CD14-positive monocyte (primary cell): ENCODE data around the gene TNRC6A. TPM values are rescaled to one million over a fixed set of nuclear protein-coding genes. Genes with fewer than 3 reads are reported as not detected.

ENCODE experiments used
- DNase-seq, 3 donors: peaks; one replicate each; pipeline ENCODE4 v3.0.0-alpha.2; 2011 to 2022
- H2AFZ ChIP-seq: 2 replicates; pipeline ENCODE4 v1.6.0; 2012; ENCODE audit warnings: mild to moderate bottlenecking, low read depth, low read length, inconsistent platforms; ENCODE audit not compliant: insufficient read depth, poor library complexity, severe bottlenecking
- H3K27ac ChIP-seq, 2 donors: 1 replicate in 1 of 2; 2 replicates in 1 of 2; pipeline ENCODE4 v1.5.1; 2012 to 2013; ENCODE audit warnings: low read length in 2 of 2, control low read depth in 1 of 2, inconsistent platforms in 1 of 2, low read depth in 1 of 2, mild to moderate bottlenecking in 1 of 2
- H3K27me3 ChIP-seq, 2 donors: one replicate each; pipeline versions ENCODE4 v1.6.0 to v1.6.1; 2011 to 2013; ENCODE audit warnings: low read length in 2 of 2; ENCODE audit not compliant: control insufficient read depth in 2 of 2, insufficient read depth in 2 of 2
- H3K36me3 ChIP-seq, 2 donors: replicated peaks in 1 of 2; 1 replicate in 1 of 2; 2 replicates in 1 of 2; pipeline versions ENCODE4 v1.5.1 to v1.6.1; 2012 to 2013; ENCODE audit warnings: low read length in 2 of 2, control low read depth in 1 of 2, inconsistent platforms in 1 of 2, mild to moderate bottlenecking in 1 of 2; ENCODE audit not compliant: insufficient read depth in 2 of 2, control insufficient read depth in 1 of 2
- H3K4me1 ChIP-seq, 2 donors: 1 replicate in 1 of 2; 2 replicates in 1 of 2; pipeline versions ENCODE4 v1.5.1 to v1.6.1; 2012 to 2013; ENCODE audit warnings: low read length in 2 of 2, control low read depth in 1 of 2, inconsistent platforms in 1 of 2, mild to moderate bottlenecking in 1 of 2, moderate library complexity in 1 of 2; ENCODE audit not compliant: insufficient read depth in 2 of 2, control insufficient read depth in 1 of 2
- H3K4me2 ChIP-seq: replicated peaks from 2 replicates; pipeline ENCODE3; 2012; ENCODE audit warnings: low read length, moderate library complexity, mild to moderate bottlenecking; ENCODE audit not compliant: poor library complexity, severe bottlenecking; ENCODE audit errors: extremely low read depth
- H3K4me3 ChIP-seq, 3 experiments: fragments of 200-600 bp in 1 of 3; sonication (generic) in 1 of 3; replicated peaks in 1 of 3; 1 replicate in 2 of 3; 2 replicates in 1 of 3; pipeline ENCODE4 v1.5.1; 2011 to 2013; ENCODE audit warnings: low read length in 3 of 3, mild to moderate bottlenecking in 3 of 3, control low read depth in 2 of 3, low read depth in 2 of 3, inconsistent platforms in 1 of 3, moderate library complexity in 1 of 3
- H3K79me2 ChIP-seq: 2 replicates; pipeline ENCODE4 v1.6.0; 2012; ENCODE audit warnings: mild to moderate bottlenecking, control low read depth, inconsistent platforms, low read length, moderate library complexity; ENCODE audit not compliant: insufficient read depth
- H3K9ac ChIP-seq: 2 replicates; pipeline ENCODE4 v1.6.0; 2017; ENCODE audit warnings: low read length, mild to moderate bottlenecking; ENCODE audit not compliant: insufficient read depth, poor library complexity, severe bottlenecking
- H3K9me3 ChIP-seq, 2 donors: replicated peaks in 1 of 2; 1 replicate in 1 of 2; 2 replicates in 1 of 2; pipeline versions ENCODE4 v1.5.1 to v1.6.1; 2012 to 2013; ENCODE audit warnings: low read length in 2 of 2, control low read depth in 1 of 2; ENCODE audit not compliant: control insufficient read depth in 1 of 2, insufficient read depth in 1 of 2
- H4K20me1 ChIP-seq: 2 replicates; pipeline ENCODE4 v1.6.0; 2012; ENCODE audit warnings: mild to moderate bottlenecking, low read length, control low read depth, moderate library complexity; ENCODE audit not compliant: insufficient read depth
- H3K27ac Mint-ChIP-seq, 7 donors: one replicate each; pipeline ENCODE4 v1.8.0; 2020; ENCODE audit warnings: mild to moderate bottlenecking in 7 of 7, mixed read lengths in 7 of 7, moderate library complexity in 6 of 7, inconsistent platforms in 2 of 7
- H3K27me3 Mint-ChIP-seq, 3 donors: one replicate each; pipeline ENCODE4 v1.8.0; 2021 to 2022; ENCODE audit warnings: low read depth in 3 of 3, mild to moderate bottlenecking in 3 of 3, mixed read lengths in 3 of 3, moderate library complexity in 3 of 3, inconsistent platforms in 1 of 3
- H3K36me3 Mint-ChIP-seq, 2 donors: one replicate each; pipeline ENCODE4 v1.8.0; 2020; ENCODE audit warnings: mixed read lengths in 2 of 2, inconsistent platforms in 1 of 2, mild to moderate bottlenecking in 1 of 2
- H3K4me1 Mint-ChIP-seq: one replicate; pipeline ENCODE4 v1.8.0; 2020; ENCODE audit warnings: mild to moderate bottlenecking, mixed read lengths
- H3K4me3 Mint-ChIP-seq, 2 donors: one replicate each; pipeline ENCODE4 v1.8.0; 2020; ENCODE audit warnings: mild to moderate bottlenecking in 2 of 2, mixed read lengths in 2 of 2, moderate library complexity in 1 of 2
- H3K9me3 Mint-ChIP-seq, 7 donors: one replicate each; pipeline ENCODE4 v1.8.0; 2020 to 2022; ENCODE audit warnings: mixed read lengths in 7 of 7, mild to moderate bottlenecking in 6 of 7, moderate library complexity in 6 of 7, inconsistent platforms in 2 of 7
- CTCF ChIP-seq: fragments of 200-600 bp; IDR thresholded peaks from one replicate; pipeline ENCODE4 v1.8.0; 2022; ENCODE audit warnings: antibody characterized with exemption, mild to moderate bottlenecking
- WGBS: methylation state at CpG from one replicate; pipeline ENCODE4 v1.1.5; 2013; ENCODE audit warnings: missing lambda C conversion rate; ENCODE audit not compliant: insufficient coverage; 5-methylcytosine and 5-hydroxymethylcytosine counted together
- intact Hi-C, 2 donors: fragments of 100-400 bp; cut with micrococcal nuclease; formaldehyde crosslinking; loops; one replicate each; pipeline versions ENCODE4 v1.15.0 to v1.15.1; 2023
- polyA plus RNA-seq, 3 donors: library from polyadenylated mRNA; depleted of rRNA in 1 of 3; unstranded in 2 of 3; stranded (reverse) in 1 of 3; fragments of 300-500 nt in 2 of 3; fragments of >200 nt in 1 of 3; fragmentation: Illumina TruSeq in 2 of 3; gene quantifications; 1 replicate in 2 of 3; 2 replicates in 1 of 3; pipeline ENCODE4 v1.2.3, GENCODE V29; 2012 to 2021

TNRC6A gene
- polyA plus RNA-seq, 3 donors: 3.3 to 36.1 (median 4.0) TPM

- peaks cover 12 to 24% of the 10 kb centered on the region in 2 donors for H3K4me1 ChIP-seq
- no peaks in the 10 kb centered on the region for H3K9me3 ChIP-seq
- peak overlapping the region; percentile 61 to 78 (median 74) for H3K4me3 ChIP-seq
- H3K36me3 Mint-ChIP-seq: peaks cover 13 to 14% of the 10 kb centered on the region in 2 donors
- H3K79me2 ChIP-seq: peaks cover 46% of the 10 kb centered on the region
- peaks cover 3 to 6% (median 4%) of the 10 kb centered on the region in 3 donors for H3K27me3 Mint-ChIP-seq
- peak overlapping the region; percentile 95 for H3K4me2 ChIP-seq
- peaks cover 32% of the 10 kb centered on the region for H4K20me1 ChIP-seq
- peak overlapping the region; percentile 62 to 68 for H3K27ac ChIP-seq
- intact Hi-C loops: loop anchor here in 1 of 2 donors (5.0 kb wide), 1 partner anchor 187 kb away; no protein-coding TSS in a partner anchor
- DNase-seq: no peak
- H3K36me3 ChIP-seq: peaks cover 0 to 12% of the 10 kb centered on the region in 2 donors
- H3K27ac Mint-ChIP-seq: peak overlapping the region; percentile 81 to 89 (median 85)
- H2AFZ ChIP-seq: peak overlapping the region; percentile 84
- H3K27me3 ChIP-seq: peaks cover 0 to 2% of the 10 kb centered on the region in 2 donors
- H3K9ac ChIP-seq: peak overlapping the region; percentile 73
- no peak for TF ChIP-seq CTCF
- WGBS: 0% methylated on average over 5 of the region's 8 CpGs
- peak overlapping the region; percentile 84 to 88 for H3K4me3 Mint-ChIP-seq
- H3K4me1 Mint-ChIP-seq: peaks cover 23% of the 10 kb centered on the region
- no peaks in the 10 kb centered on the region for H3K9me3 Mint-ChIP-seq
Measured at GRCh38 chr16:24728891-24729242, 584 bp upstream of the TNRC6A start.

- H3K4me1 Mint-ChIP-seq: peaks cover 27% of the 10 kb centered on the region
- 0% methylated on average over 19 of the region's 61 CpGs for WGBS
- peak in 1 of 3 donors; percentile 21 for DNase-seq
Measured at GRCh38 chr16:24729951-24730815, 732 bp downstream of the TNRC6A start.

More at GRCh38 chr16:24729951-24730815, 732 bp downstream of the TNRC6A start:
- peak overlapping the region; percentile 65 to 78 (median 74) for H3K4me3 ChIP-seq
- peak overlapping the region; percentile 73 for H3K9ac ChIP-seq
- Mint-ChIP-seq H3K9me3 (no peaks in the 10 kb centered on the region), H3K4me3 (peak overlapping the region; percentile 98), H3K36me3 (peaks cover 17% of the 10 kb centered on the region in 2 donors), H3K27me3 (peaks cover 3 to 4% (median 4%) of the 10 kb centered on the region in 3 donors), H3K27ac (peak overlapping the region; percentile 84 to 95 (median 94))
- H3K4me2 ChIP-seq: peak overlapping the region; percentile 95
- H3K4me1 ChIP-seq: peaks cover 15 to 29% of the 10 kb centered on the region in 2 donors
- no peaks in the 10 kb centered on the region for H3K9me3 ChIP-seq
- H3K27ac ChIP-seq: peak overlapping the region; percentile 62 to 68
- peaks cover 45% of the 10 kb centered on the region for H4K20me1 ChIP-seq
- peaks cover 59% of the 10 kb centered on the region for H3K79me2 ChIP-seq
- no peak for TF ChIP-seq CTCF
- peaks cover 0 to 20% of the 10 kb centered on the region in 2 donors for H3K36me3 ChIP-seq
- peak overlapping the region; percentile 84 for H2AFZ ChIP-seq
- intact Hi-C loops: loop anchor here in 1 of 2 donors (5.0 kb wide), 1 partner anchor 188 kb away; no protein-coding TSS in a partner anchor
- H3K27me3 ChIP-seq: no peaks in the 10 kb centered on the region
